Mucosa of rectum (tissue), 2 donors: Measurements from ENCODE around the gene MAPK8IP3.
A peak's percentile ranks its signal among the peaks of the same experiment; 100 is the strongest.

ENCODE experiments used
- H3K27ac ChIP-seq, 2 donors: one replicate each; pipeline ENCODE4 v1.7.0; 2013; ENCODE audit warnings: inconsistent platforms in 2 of 2, low read depth in 2 of 2, low read length in 2 of 2
- H3K27me3 ChIP-seq, 2 donors: one replicate each; pipeline ENCODE4 v1.7.0; 2013; ENCODE audit warnings: low read length in 2 of 2; ENCODE audit not compliant: control insufficient read depth in 2 of 2, insufficient read depth in 2 of 2
- H3K36me3 ChIP-seq, 2 donors: one replicate each; pipeline ENCODE4 v1.7.0; 2013; ENCODE audit warnings: low read length in 2 of 2; ENCODE audit not compliant: control insufficient read depth in 2 of 2, insufficient read depth in 2 of 2
- H3K4me1 ChIP-seq, 2 donors: one replicate each; pipeline ENCODE4 v1.7.0; 2013; ENCODE audit warnings: low read length in 2 of 2, mild to moderate bottlenecking in 1 of 2; ENCODE audit not compliant: control insufficient read depth in 2 of 2, insufficient read depth in 2 of 2
- H3K4me3 ChIP-seq, 2 donors: one replicate each; pipeline ENCODE4 v1.7.0; 2013; ENCODE audit warnings: low read length in 2 of 2
- H3K9ac ChIP-seq, 2 donors: one replicate each; pipeline ENCODE4 v1.7.0; 2013; ENCODE audit warnings: low read length in 2 of 2, low read depth in 1 of 2, mild to moderate bottlenecking in 1 of 2
- H3K9me3 ChIP-seq, 2 donors: one replicate each; pipeline ENCODE4 v1.7.0; 2013; ENCODE audit warnings: low read length in 2 of 2; ENCODE audit not compliant: control insufficient read depth in 2 of 2
- donor health status: healthy.
- donor health status: Normal muscosa, but diverticular disease.

MAPK8IP3 gene

GRCh38 chr16:1668612-1669319 is 37.2 kb upstream of the MAPK8IP3 start:
- no peak overlapping the region for H3K27ac ChIP-seq
- H3K9ac ChIP-seq = no peak overlapping the region
- no peak overlapping the region for H3K4me3 ChIP-seq
- peaks cover 81 to 89% of the 10 kb centered on the region in 2 donors for H3K36me3 ChIP-seq
- no peaks in the 10 kb centered on the region for H3K9me3 ChIP-seq
- H3K4me1 ChIP-seq = no peaks in the 10 kb centered on the region
- H3K27me3 ChIP-seq = no peaks in the 10 kb centered on the region

- H3K27me3 ChIP-seq = no peaks in the 10 kb centered on the region
- H3K4me1 ChIP-seq = no peaks in the 10 kb centered on the region
- H3K4me3 ChIP-seq = no peak overlapping the region
- H3K9me3 ChIP-seq = no peaks in the 10 kb centered on the region
- no peak overlapping the region for H3K9ac ChIP-seq
- H3K27ac ChIP-seq = no peak overlapping the region
- H3K36me3 ChIP-seq = peaks cover 87 to 92% of the 10 kb centered on the region in 2 donors
Observed at GRCh38 chr16:1669698-1670097, 36.3 kb upstream of the MAPK8IP3 start.

DNA sequence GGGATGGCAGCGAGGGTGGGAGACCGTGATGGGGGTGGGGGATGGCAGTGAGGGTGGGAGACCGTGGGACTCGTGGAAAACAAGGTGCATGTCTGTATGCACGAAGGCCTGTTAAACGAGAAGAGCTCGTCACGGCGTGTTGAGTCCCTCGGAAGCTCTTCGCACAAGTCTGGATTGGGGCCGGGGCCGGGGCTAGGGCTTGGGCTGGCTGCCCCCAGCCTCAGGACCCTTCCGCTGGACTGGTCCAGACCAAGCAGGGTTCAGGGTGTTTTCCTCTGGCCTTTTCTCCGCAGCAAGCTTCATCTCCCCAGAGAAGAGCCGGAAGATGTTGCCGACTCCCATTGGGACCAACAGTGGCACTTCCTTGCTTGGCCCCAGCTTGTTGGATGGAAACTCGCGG is 35.6 kb upstream of the MAPK8IP3 start:
- H3K4me3 ChIP-seq = no peak overlapping the region
- H3K36me3 ChIP-seq = peaks cover 86 to 93% of the 10 kb centered on the region in 2 donors
- no peaks in the 10 kb centered on the region for H3K27me3 ChIP-seq
- H3K9me3 ChIP-seq = no peaks in the 10 kb centered on the region
- H3K9ac ChIP-seq = no peak overlapping the region
- H3K4me1 ChIP-seq = no peaks in the 10 kb centered on the region
- H3K27ac ChIP-seq = no peak overlapping the region

DNA sequence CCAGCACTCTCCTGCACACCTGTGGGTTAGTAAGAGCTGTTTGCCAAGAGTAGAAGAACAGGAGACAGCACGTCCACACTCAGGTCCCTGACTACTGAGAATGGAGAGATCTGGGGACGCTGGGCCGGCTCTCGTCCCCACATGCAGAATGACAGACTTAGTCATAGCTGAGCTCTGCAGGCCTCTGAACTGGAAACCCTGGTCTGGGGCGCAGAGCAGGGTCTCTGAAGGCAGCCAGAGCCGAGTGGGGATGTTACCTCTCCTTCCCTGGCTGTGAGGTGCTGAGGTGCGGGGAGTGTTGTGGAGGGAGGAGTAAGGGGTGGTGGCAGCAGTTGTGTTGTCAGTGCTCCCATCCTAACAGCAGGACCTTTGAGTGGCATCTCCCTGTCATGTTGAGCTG is 35.1 kb upstream of the MAPK8IP3 start:
- Histone ChIP-seq H3K9me3 (no peaks in the 10 kb centered on the region), H3K27me3 (no peaks in the 10 kb centered on the region), H3K4me1 (no peaks in the 10 kb centered on the region), H3K36me3 (peaks cover 82 to 93% of the 10 kb centered on the region in 2 donors), H3K27ac (no peak overlapping the region), H3K9ac (no peak overlapping the region), H3K4me3 (no peak overlapping the region)

DNA sequence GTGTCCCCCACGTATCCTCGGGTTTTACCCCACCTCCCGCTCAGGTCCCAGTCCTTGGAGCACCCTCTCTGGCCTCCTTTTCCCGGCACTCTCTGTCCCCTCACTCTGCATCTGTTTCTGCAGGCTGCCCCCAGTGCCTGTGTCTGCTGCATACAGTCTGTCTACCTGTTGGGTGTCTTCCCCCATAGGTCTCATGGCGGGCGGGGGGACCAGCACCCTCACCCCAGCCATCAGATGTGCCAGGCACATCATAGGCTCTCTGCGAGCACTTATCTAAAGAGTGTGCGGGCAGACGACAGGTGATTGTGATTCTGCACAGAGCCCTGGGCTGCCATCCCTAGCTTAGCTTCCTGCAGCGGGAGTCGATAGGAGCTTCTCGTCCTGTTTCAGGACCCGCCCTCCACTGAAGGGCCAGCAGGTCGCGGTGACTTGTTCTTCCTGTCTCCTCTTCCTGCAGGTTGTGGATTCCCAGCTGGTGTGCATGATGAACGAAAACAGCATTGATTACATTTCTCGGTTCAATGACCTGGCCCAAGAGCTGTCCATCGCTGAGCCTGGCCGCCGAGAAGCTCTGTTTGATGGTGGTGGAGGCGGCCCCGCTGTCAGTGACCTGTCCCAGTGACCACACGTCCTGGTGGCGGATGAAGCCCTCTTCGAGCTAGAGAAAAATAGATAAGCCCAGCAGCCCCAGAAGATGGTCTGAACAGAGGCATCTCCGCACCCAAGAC is 32.4 kb upstream of the MAPK8IP3 start:
- Histone ChIP-seq H3K27ac (no peak overlapping the region), H3K9ac (no peak overlapping the region), H3K4me3 (no peak overlapping the region), H3K4me1 (peaks cover 0 to under 1% of the 10 kb centered on the region in 2 donors), H3K9me3 (no peaks in the 10 kb centered on the region), H3K27me3 (no peaks in the 10 kb centered on the region), H3K36me3 (peaks cover 56 to 66% of the 10 kb centered on the region in 2 donors)

DNA sequence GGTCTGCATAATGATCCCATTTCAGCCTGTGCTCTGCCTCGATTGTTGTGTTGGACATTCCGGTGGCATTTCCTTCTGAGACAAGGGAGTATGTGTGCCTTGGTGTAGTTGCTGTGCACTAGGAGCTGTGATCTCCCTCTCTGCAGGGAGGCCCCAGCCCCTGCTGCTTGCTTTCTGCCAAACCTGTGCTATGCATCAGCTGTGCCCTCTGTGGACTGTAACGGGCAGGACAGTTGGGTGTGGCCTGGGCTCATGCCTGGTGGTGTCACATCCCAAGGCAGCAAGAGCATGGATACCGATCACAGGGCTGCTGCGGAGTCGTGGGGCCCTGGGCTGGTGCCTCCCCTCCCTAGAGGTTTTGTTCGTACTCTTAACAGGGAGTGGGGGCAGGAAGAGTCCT is 31.7 kb upstream of the MAPK8IP3 start:
- H3K27me3 ChIP-seq = no peaks in the 10 kb centered on the region
- no peaks in the 10 kb centered on the region for H3K9me3 ChIP-seq
- no peak overlapping the region for H3K9ac ChIP-seq
- peaks cover 49 to 58% of the 10 kb centered on the region in 2 donors for H3K36me3 ChIP-seq
- H3K4me3 ChIP-seq = no peak overlapping the region
- no peak overlapping the region for H3K27ac ChIP-seq
- peaks cover 5 to 6% of the 10 kb centered on the region in 2 donors for H3K4me1 ChIP-seq

DNA sequence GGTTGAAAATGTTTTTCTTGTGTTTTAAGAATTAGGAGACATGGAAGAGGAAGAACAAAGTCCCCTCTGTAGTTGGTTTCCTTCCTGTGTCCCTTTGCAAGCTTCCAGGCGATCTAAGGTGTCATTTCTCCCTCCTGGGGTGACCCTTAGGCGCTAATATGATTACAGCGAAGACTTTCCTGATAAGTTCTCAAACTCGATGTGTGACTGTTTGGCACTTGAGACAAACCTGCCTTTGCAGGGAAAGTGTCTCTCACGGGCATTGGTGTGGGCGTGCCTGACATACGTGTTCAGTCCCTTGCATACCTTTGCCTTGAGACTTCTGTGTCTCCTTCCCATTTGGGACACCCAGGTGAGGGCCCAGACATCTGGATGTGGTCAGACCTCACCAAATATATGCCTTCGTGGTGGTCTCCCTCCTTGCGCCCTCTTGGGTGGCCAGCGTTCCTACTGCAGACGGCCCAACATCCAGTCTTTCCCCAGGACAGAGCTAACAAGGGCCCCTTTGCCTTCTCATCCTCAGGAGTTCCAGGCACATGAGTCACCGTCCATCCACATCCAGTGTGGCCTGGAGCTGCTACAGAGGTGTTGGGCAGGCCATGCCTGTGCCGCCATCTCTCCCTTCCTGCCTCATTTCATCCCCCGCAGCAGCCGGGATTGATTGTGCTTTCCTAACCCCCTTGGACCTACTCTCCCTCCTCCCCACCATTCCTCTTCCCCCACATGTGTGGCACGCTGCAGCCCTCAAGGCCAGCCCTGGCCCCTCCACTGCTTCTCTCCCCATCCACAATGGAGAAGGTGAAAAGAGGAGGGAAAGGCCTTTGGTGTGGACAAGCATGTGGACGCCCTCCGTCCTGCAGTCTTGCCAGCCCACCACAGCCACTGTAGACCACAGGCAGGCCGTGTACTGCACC is 31.0 kb upstream of the MAPK8IP3 start:
- no peaks in the 10 kb centered on the region for H3K9me3 ChIP-seq
- peaks cover 45 to 54% of the 10 kb centered on the region in 2 donors for H3K36me3 ChIP-seq
- peaks cover 5 to 6% of the 10 kb centered on the region in 2 donors for H3K4me1 ChIP-seq
- no peak overlapping the region for H3K4me3 ChIP-seq
- H3K27ac ChIP-seq = no peak overlapping the region
- no peak overlapping the region for H3K9ac ChIP-seq
- H3K27me3 ChIP-seq = no peaks in the 10 kb centered on the region

DNA sequence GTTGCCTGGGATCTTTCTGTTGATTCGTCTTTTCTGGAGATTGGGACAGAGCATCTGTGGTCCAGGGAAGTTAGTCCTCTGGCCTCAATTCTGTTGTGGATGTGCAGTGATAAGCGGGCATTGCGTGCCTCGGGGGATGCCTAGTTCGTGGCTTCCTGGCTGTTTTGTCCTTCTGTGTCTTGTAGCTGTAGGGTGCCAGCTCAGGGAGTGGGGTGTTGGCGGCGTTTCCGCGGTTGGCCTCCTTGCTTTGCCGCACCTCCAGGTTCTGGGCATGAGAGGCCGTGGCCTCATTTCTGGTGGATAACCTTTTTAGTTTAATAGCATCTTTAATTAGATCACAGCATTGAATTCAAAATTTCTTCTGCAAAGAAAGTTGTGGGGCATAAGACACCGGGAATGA is 29.3 kb upstream of the MAPK8IP3 start:
- Histone ChIP-seq H3K9ac (no peak overlapping the region), H3K4me3 (no peak overlapping the region), H3K36me3 (peaks cover 32 to 41% of the 10 kb centered on the region in 2 donors), H3K9me3 (no peaks in the 10 kb centered on the region), H3K27ac (no peak overlapping the region), H3K4me1 (peaks cover 5 to 6% of the 10 kb centered on the region in 2 donors), H3K27me3 (no peaks in the 10 kb centered on the region)

GRCh38 chr16:1677339-1677738 is 28.7 kb upstream of the MAPK8IP3 start:
- Histone ChIP-seq H3K36me3 (peaks cover 26 to 34% of the 10 kb centered on the region in 2 donors), H3K4me3 (peak overlapping the region; percentile 13 to 69), H3K4me1 (peaks cover 5 to 6% of the 10 kb centered on the region in 2 donors), H3K9ac (peak overlapping the region in 1 of 2 donors; percentile 14), H3K27ac (no peak overlapping the region), H3K27me3 (no peaks in the 10 kb centered on the region), H3K9me3 (no peaks in the 10 kb centered on the region)
